Measurements from ENCODE around the gene OR5P2.
"Not testable (repeated sequence)": the region's sequence is repeated elsewhere in the genome, so short reads cannot be mapped to it uniquely, and the experiment has no call there.

The OR5P2 gene

GRCh38 chr11:7796842-7797241 lies at the start of gene OR5P2:
TSS of gene OR5P2 (minus strand) at chr11:7796942. CDS start at chr11:7796942, 0 bp downstream.
- DNase-seq (ENCODE audit: low spot score), result no peak

DNA sequence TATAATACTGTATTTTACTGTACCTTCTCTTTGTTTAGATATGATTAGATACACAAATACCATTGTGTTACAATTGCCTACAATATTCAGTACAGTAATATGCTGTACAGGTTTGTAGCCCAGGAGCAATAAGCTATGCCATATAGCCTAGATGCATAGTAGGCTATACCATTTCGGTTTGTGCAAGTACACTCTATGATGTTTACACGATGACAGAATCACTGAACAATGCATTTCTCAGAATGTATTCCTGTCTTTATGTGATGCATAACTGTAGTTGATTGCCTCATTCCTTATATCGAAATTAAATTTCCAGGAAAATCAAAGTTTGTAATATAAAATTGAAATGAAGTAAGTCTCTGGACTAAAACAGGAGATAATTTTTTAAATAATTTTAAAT lies 49.3 kb upstream of the OR5P2 start:
- no peak for DNase-seq (ENCODE audit: low spot score)

GRCh38 chr11:7844986-7845385 lies 48.2 kb upstream of the OR5P2 start:
- no peak for DNase-seq (ENCODE audit: low spot score)

DNA sequence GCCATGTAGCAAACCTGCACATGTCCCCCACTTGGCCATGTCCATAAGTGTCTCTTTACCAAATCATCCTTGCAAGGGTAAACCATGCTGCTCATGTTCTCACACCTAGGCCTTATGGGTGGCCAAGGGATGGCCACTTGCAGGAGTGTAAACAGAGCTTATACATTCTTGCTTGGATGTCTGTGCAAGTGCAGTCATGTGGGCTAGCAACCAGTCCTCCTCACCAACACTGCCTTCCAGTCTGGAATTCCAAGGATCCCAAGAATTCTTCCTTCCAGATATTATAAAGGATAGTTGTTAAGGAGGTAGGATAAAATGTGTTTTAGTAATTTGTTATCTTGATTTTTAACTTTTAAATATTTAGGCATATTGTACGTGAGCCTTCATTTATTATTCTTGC lies 47.8 kb upstream of the OR5P2 start:
- no peak for DNase-seq (ENCODE audit: low spot score)

DNA sequence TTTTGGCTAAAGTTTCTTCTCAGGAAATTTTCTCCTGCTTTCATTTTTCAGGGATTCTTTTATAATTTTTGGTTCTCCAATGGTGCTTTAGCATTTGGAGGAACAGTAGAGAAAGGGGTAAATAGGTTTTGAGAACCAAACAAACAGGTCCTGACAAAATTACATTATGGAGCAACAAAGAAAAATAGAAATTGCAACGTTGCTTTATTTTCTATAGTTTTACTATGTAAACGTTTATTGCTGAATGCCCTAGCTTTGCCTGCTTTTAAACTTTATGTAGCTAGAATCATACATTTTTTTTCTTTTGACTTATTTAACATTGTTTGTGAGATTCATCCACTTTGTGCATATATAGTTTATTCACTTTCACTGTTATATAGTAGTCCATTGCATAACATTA lies 43.8 kb upstream of the OR5P2 start:
- DNase-seq (ENCODE audit: low spot score), result no peak

DNA sequence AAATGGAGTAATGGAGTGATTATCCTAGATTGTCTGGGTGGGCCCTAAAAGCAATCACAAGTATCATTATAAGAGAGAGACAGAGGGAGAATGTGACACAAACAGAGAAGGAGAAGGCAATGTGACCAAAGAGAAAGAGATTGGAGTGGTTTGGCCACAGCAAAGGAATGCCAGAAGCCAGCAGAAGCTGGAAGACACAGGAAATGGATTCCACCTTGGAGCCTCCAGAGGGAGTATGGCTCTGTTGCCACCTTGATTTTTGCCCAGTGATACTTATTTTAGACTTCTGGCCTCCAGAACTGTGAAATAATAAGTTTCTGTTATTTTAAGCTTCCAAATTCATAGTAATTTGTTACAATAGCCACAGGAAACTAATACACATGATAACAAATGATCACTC lies 36.8 kb upstream of the OR5P2 start:
- no peak for DNase-seq (ENCODE audit: low spot score)

GRCh38 chr11:7830740-7831139 lies 34.0 kb upstream of the OR5P2 start, which contains the start of gene OR5P3:
TSS of gene OR5P3 (minus strand) at chr11:7830840.
- DNase-seq (ENCODE audit: low spot score), result no peak

DNA sequence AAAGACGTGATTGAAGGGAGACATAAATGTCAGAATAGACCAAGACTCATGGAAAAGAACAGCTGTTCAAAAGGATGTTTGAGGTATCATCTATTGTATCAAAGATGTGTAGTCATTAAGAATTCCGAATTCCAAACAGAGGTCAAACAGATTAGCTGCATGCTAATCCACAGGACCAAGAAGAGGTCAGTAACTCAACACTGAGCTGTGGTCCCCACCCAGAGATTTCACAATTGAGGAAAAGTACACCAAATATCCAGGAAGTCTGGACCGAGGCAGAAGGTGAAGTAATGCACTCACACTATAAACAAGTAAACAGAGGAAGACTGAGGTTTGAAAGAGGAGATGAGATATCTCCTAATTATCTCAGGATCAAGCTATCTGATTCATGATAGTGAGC lies 29.6 kb upstream of the OR5P2 start:
- no peak for DNase-seq (ENCODE audit: low spot score)

DNA sequence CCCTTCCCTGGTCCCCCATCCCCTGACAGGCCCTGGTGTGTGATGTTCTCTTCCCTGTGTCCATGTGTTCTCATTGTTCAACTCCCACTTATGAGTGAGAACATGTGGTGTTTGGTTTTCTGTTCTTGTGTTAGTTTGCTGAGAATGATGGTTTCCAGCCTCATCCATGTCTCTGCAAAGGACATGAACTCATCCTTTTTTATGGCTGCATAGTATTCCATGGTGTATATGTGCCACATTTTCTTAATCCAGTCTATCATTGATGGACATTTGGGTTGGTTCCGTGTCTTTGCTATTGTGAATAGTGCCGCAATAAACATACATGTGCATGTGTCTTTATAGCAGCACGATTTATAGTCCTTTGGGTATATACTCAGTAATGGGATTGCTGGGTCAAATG lies 23.7 kb upstream of the OR5P2 start:
- not testable (repeated sequence) for DNase-seq (ENCODE audit: low spot score)

DNA sequence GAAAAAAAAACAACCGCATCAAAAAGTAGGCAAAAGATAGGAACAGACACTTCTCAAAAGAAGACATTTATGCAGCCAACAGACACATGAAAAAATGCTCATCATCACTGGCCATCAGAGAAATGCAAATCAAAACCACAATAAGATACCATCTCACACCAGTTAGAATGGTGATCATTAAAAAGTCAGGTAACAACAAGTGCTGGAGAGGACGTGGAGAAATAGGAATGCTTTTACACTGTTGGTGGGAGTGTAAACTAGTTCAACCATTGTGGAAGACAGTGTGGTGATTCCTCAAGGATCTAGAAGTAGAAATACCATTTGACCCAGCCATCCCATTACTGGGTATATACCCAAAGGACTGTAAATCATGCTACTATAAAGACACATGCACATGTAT lies 18.2 kb upstream of the OR5P2 start:
- DNase-seq (ENCODE audit: low spot score), result not testable (repeated sequence)

GRCh38 chr11:7810301-7810700 lies 13.6 kb upstream of the OR5P2 start:
- not testable (repeated sequence) for DNase-seq (ENCODE audit: low spot score)

DNA sequence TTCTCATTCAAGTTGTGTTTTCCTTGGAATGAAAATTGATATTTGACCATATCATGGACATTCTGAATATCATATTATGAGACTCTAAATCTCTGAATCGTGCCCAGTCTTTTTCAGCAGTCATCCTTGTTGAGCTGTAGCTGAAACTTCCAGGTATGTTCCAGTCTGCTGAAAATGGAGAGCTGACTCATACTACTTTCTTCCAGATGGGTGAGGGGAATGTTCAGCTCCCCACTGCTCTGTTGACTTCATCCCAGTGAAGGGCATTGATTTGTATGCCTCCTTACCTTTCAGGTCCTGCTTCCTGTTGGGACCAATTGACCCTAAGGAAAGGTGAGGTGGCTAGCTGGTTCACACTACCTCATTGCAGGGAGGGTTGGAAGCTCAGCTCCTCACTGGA lies 3.5 kb downstream of the OR5P2 start:
- no peak for DNase-seq (ENCODE audit: low spot score)

DNA sequence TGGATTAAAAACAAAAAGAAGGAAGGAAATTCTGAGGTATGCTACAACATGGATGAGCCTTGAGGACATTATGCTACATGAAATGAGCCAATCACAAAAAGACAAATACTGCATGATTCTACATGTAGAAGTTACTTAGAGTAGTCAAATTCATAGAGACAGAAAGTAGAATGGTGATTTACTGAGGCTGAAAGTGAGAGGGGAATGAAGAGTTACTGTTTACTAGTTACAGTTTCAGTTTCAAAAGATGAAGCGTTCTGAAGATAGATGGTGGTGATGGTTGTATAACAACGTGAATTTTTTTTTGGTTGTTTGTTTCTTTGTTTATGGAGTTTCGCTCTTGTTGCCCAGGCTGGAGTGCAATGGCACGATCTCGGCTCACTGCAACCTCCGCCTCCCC lies 9.5 kb downstream of the OR5P2 start:
- no peak for DNase-seq (ENCODE audit: low spot score)

- DNase-seq (ENCODE audit: low spot score), result no peak
Measured at GRCh38 chr11:7775689-7776088, 21.1 kb downstream of the OR5P2 start.

DNA sequence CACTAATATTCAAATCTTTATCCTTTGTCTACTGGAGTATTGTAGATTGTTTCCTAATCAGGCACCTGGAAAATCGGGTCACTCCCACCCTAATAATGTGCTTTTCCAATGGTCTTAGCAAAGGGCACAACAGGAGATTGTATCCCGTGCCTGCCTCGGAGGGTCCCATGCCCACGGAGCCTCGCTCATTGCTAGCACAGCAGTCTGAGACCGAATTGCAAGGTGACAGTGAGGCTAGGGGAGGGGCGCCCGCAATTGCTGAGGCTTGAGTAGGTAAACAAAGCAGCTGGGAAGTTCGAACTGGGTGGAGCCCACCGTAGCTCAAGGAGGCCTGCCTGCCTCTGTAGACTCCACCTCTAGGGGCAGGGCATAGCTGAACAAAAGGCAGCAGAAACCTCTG lies 32.4 kb downstream of the OR5P2 start:
- DNase-seq (ENCODE audit: low spot score), result not testable (repeated sequence)

DNA sequence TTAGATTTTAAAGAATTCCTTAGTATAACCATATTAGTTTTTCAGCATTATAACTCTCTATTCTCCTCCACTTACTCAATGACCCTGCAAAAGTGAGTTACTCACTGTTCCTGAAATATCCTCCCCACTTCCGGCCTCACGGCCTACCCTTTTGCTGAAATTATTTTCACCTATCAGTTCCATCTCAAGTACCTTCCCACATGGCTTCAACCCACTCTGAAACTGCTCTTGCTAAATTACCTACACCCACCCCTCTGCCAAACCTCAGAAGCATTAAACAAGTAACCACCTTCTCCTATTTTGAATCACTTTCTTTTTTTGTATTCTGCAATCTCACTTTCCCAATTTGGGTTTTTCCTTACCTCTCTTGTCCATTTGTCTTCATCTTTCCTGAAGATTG lies 37.7 kb downstream of the OR5P2 start:
- no peak for DNase-seq (ENCODE audit: low spot score)

- DNase-seq (ENCODE audit: low spot score), result no peak
Measured at GRCh38 chr11:7749456-7749855, 47.3 kb downstream of the OR5P2 start.
